Natural killer cell (primary cell): ENCODE data around the gene CYP4F3. TPM values are rescaled to one million over a fixed set of nuclear protein-coding genes. Genes with fewer than 3 reads are reported as not detected.

Experiments
- ATAC-seq, 3 donors: fragments of 150-1000 bp in 2 of 3; fragments of 200-7000 bp in 1 of 3; cut with Tn5 transposase; 1 replicate in 1 of 3; 2 replicates in 2 of 3; pipeline ENCODE4 v1.10.0; 2021; ENCODE audit warnings: mild to moderate bottlenecking in 2 of 3, moderate library complexity in 2 of 3
- DNase-seq, 2 donors: peaks; one replicate each; pipeline versions ENCODE4 v3.0.0 to v3.0.0-alpha.2; 2013 to 2021; ENCODE audit warnings: mixed read lengths in 1 of 2
- H3K27ac ChIP-seq: one replicate; pipeline ENCODE4 v1.5.1; 2013; ENCODE audit warnings: mild to moderate bottlenecking, low read length
- H3K27me3 ChIP-seq: one replicate; pipeline ENCODE4 v1.6.1; 2013; ENCODE audit warnings: low read length; ENCODE audit not compliant: control insufficient read depth, insufficient read depth
- H3K36me3 ChIP-seq: one replicate; pipeline ENCODE4 v1.6.1; 2013; ENCODE audit warnings: low read length; ENCODE audit not compliant: control insufficient read depth, insufficient read depth
- H3K4me1 ChIP-seq: one replicate; pipeline ENCODE4 v1.6.1; 2013; ENCODE audit warnings: low read length; ENCODE audit not compliant: control insufficient read depth, insufficient read depth
- H3K4me3 ChIP-seq: one replicate; pipeline ENCODE4 v1.5.1; 2013; ENCODE audit warnings: low read length
- H3K9me3 ChIP-seq: one replicate; pipeline ENCODE4 v1.6.1; 2013; ENCODE audit warnings: low read length; ENCODE audit not compliant: control insufficient read depth, insufficient read depth
- H3K27ac Mint-ChIP-seq, 2 donors: one replicate each; pipeline ENCODE4 v1.8.0; 2022; ENCODE audit warnings: mild to moderate bottlenecking in 2 of 2, mixed read lengths in 2 of 2, moderate library complexity in 1 of 2
- H3K27me3 Mint-ChIP-seq, 2 donors: one replicate each; pipeline ENCODE4 v1.8.0; 2022; ENCODE audit warnings: low read depth in 2 of 2, mixed read lengths in 2 of 2
- H3K36me3 Mint-ChIP-seq: one replicate; pipeline ENCODE4 v1.8.0; 2022; ENCODE audit warnings: mixed read lengths
- H3K4me1 Mint-ChIP-seq, 2 donors: one replicate each; pipeline ENCODE4 v1.8.0; 2022; ENCODE audit warnings: mixed read lengths in 2 of 2
- H3K4me3 Mint-ChIP-seq: one replicate; pipeline ENCODE4 v1.8.0; 2022; ENCODE audit warnings: mild to moderate bottlenecking, moderate library complexity, mixed read lengths
- H3K9me3 Mint-ChIP-seq, 2 donors: one replicate each; pipeline ENCODE4 v1.8.0; 2022; ENCODE audit warnings: mixed read lengths in 2 of 2
- CTCF ChIP-seq: fragments of 200-600 bp; IDR thresholded peaks from one replicate; pipeline ENCODE4 v1.8.0; 2022; ENCODE audit warnings: antibody characterized with exemption
- WGBS: methylation state at CpG from one replicate; pipeline ENCODE4 v1.1.7; 2013; ENCODE audit warnings: missing lambda C conversion rate; ENCODE audit not compliant: insufficient coverage; 5-methylcytosine and 5-hydroxymethylcytosine counted together
- intact Hi-C: fragments of 100-400 bp; cut with micrococcal nuclease; formaldehyde crosslinking; loops from one replicate; pipeline ENCODE4 v1.14.2; 2022
- total RNA-seq, 4 donors: library from RNA; stranded (reverse); fragments of 120-200 nt in 1 of 4; gene quantifications; one replicate each; pipeline versions ENCODE4 v1.2.3 to v1.2.4, GENCODE V29; 2013 to 2022

CYP4F3 gene
- total RNA-seq, 3 donors from 2014 or later (not counting 1 experiment from before 2014, with no cell fraction given) = 0.07 to 3.4 TPM; not detected in 1

DNA sequence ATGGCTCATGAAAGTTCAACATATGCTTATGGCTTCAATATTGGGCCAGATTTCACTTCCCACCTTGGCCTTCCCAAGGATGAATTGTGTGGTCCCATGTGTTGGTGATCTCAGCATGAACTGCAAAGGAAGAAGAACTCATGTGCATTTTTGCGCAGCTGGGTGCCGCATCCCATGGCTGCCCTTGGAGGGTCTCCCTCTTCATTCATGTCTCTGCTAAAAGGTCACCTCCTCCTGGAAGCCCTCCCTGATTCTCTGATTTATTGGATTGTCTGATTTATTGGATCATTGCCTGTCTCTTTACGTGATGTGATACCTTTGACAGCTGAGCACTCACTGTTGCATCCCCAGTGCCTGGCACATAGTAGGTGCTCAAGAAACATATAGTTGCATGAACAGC, 27.4 kb upstream of the CYP4F3 start:
- no peaks in the 10 kb centered on the region for H3K36me3 ChIP-seq
- intact Hi-C loops = no loop called here
- H3K4me1 Mint-ChIP-seq = no peaks in the 10 kb centered on the region
- no peak overlapping the region for H3K27ac ChIP-seq
- no peak for TF ChIP-seq CTCF
- H3K4me3 ChIP-seq = no peak overlapping the region
- no peaks in the 10 kb centered on the region for H3K27me3 ChIP-seq
- H3K4me3 Mint-ChIP-seq = no peak overlapping the region
- no peak overlapping the region for H3K27ac Mint-ChIP-seq
- 78% methylated on average over 3 of the region's 3 CpGs for WGBS
- ATAC-seq = no peak
- no peaks in the 10 kb centered on the region for H3K4me1 ChIP-seq
- DNase-seq = no peak
- H3K27me3 Mint-ChIP-seq = peaks cover 0 to 12% of the 10 kb centered on the region in 2 donors
- no peaks in the 10 kb centered on the region for H3K36me3 Mint-ChIP-seq
- no peaks in the 10 kb centered on the region for H3K9me3 Mint-ChIP-seq
- no peaks in the 10 kb centered on the region for H3K9me3 ChIP-seq

DNA sequence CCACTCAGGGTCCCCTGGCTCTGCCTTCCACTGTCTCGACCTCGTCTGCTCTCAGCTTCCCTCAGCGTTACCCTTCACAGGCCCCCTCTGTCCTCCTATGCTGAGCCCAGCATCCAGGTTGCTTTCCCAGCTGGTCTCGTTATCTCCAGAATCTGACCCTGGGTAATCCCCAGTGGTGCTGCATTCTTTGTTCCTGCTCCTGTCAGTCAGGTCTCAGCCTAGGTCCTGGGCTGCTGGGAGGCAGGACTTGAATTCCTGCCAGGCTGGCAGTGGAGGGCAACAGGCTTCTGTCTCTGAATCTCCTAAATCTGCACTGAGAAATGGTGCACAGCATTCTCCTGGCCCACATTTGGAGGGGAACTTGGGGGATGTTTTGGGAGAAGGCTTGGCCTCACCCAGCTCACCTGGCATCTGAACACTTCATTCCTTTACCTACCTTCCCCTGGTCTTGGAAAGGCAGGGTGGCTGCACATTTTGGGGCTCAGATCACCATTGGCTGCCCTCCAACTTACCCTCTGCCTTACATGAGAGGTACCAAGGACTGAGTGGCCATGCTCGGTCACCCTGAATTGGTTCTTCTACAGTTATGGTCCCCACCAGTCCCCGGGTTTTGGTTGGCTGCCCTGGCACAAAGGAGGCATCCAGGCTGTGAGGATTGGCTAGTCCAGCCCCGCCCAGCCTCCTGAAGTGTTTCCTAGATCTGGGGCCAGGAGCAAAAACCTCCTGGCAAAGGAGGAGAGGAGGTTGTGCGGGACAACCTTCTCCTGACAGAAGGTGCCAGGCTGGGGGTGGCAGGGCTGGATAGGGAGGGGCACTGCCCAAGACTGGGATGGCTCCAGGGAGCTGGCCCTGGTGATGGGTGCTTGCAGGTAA, 26.0 kb upstream of the CYP4F3 start, which contains the start of gene CYP4F8:
TSS of gene CYP4F8 (plus strand) at position 712 of the 873 bp plus-strand sequence. CDS start 399 bp downstream, outside the sequence.
- no peaks in the 10 kb centered on the region for H3K4me1 Mint-ChIP-seq
- Histone ChIP-seq H3K4me1 (no peaks in the 10 kb centered on the region), H3K36me3 (no peaks in the 10 kb centered on the region), H3K4me3 (no peak within 1 kb of the TSS), H3K27me3 (no peaks in the 10 kb centered on the region), H3K9me3 (no peaks in the 10 kb centered on the region), H3K27ac (no peak within 1 kb of the TSS)
- 74% methylated on average over 8 of the region's 8 CpGs for WGBS
- H3K9me3 Mint-ChIP-seq = no peaks in the 10 kb centered on the region
- no peak within 1 kb of the TSS for H3K27ac Mint-ChIP-seq
- peaks cover 8 to 14% of the 10 kb centered on the region in 2 donors for H3K27me3 Mint-ChIP-seq
- no peaks in the 10 kb centered on the region for H3K36me3 Mint-ChIP-seq
- no peak for DNase-seq
- intact Hi-C loops = no loop called here
- ATAC-seq = no peak
- no peak within 1 kb of the TSS for H3K4me3 Mint-ChIP-seq
- TF ChIP-seq CTCF = no peak

DNA sequence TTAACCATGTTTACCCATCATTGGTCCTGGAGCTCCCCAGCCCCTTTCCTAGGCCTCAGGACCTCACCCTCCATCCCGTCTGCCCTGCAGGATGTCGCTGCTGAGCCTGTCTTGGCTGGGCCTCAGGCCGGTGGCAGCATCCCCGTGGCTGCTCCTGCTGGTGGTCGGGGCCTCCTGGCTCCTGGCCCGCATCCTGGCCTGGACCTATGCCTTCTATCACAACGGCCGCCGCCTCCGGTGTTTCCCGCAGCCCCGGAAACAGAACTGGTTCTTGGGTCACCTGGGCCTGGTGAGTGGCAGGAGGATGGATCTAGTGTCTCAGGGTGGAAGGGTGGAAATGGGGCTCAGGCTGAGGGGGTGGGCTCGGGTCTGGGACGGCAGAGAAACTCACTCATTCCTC, 25.2 kb upstream of the CYP4F3 start:
- H3K4me1 ChIP-seq = no peaks in the 10 kb centered on the region
- no peak overlapping the region for H3K27ac Mint-ChIP-seq
- H3K27me3 ChIP-seq = no peaks in the 10 kb centered on the region
- no peak overlapping the region for H3K4me3 ChIP-seq
- no peak for TF ChIP-seq CTCF
- no peaks in the 10 kb centered on the region for H3K9me3 Mint-ChIP-seq
- ATAC-seq = no peak
- no peaks in the 10 kb centered on the region for H3K4me1 Mint-ChIP-seq
- peaks cover 11 to 14% of the 10 kb centered on the region in 2 donors for H3K27me3 Mint-ChIP-seq
- intact Hi-C loops = no loop called here
- H3K4me3 Mint-ChIP-seq = no peak overlapping the region
- no peaks in the 10 kb centered on the region for H3K9me3 ChIP-seq
- DNase-seq = no peak
- no peaks in the 10 kb centered on the region for H3K36me3 ChIP-seq
- H3K27ac ChIP-seq = no peak overlapping the region
- 69% methylated on average over 14 of the region's 14 CpGs for WGBS
- no peaks in the 10 kb centered on the region for H3K36me3 Mint-ChIP-seq
